BJ (cell line): Measurements from ENCODE around the gene PDE6G. TPM values are rescaled to one million over a fixed set of nuclear protein-coding genes. Genes with fewer than 3 reads are reported as not detected.

ENCODE experiments used
- CTCF ChIA-PET: fragments of 350-600 bp; formaldehyde crosslinking; extraction: SDS; loops from one replicate; lab custom pipeline; 2021; ENCODE audit warnings: antibody characterized with exemption, inconsistent platforms; lab: Yijun Ruan, JAX
- POLR2A ChIA-PET: fragments of 300-600 bp; sonication (Branson Sonifier 250); formaldehyde crosslinking; extraction: SDS; loops from one replicate; lab custom pipeline; 2021; ENCODE audit warnings: antibody characterized with exemption; lab: Charles Lee
- DNase-seq: peaks from one replicate; pipeline ENCODE4 v3.0.0-alpha.2; 2011; ENCODE audit warnings: low read depth
- H3K27me3 ChIP-seq: 2 replicates; pipeline ENCODE4 v1.6.0; 2011; ENCODE audit warnings: low read length; ENCODE audit not compliant: control insufficient read depth, insufficient read depth
- H3K36me3 ChIP-seq: 2 replicates; pipeline ENCODE4 v1.5.1; 2011; ENCODE audit warnings: low read length; ENCODE audit not compliant: control insufficient read depth, insufficient read depth
- H3K4me3 ChIP-seq: 2 replicates; pipeline ENCODE4 v1.5.1; 2011; ENCODE audit warnings: low read depth, mild to moderate bottlenecking, control low read depth, low read length
- CTCF ChIP-seq: IDR thresholded peaks from 2 replicates; pipeline ENCODE4 v1.5.1; 2011; ENCODE audit warnings: low read depth, mild to moderate bottlenecking, control low read depth, inconsistent platforms, low read length, moderate library complexity; ENCODE audit not compliant: insufficient read depth
- polyA plus RNA-seq: library from polyadenylated mRNA; depleted of rRNA; stranded (reverse); fragments of >200 nt; gene quantifications from 2 replicates; pipeline ENCODE4 v1.2.3, GENCODE V29; 2011

The PDE6G gene
- polyA plus RNA-seq, 1 experiment = 0.37 TPM

GRCh38 chr17:81686614-81687013 lies 30.3 kb upstream of the PDE6G start:
- peaks cover 55% of the 10 kb centered on the region for H3K36me3 ChIP-seq
- ChIA-PET CTCF (interaction anchor here (0.6 kb wide), 1 partner anchor 313 kb away, joined by 3 read pairs; no protein-coding TSS in a partner anchor), POLR2A (no interaction called here)
- no peak overlapping the region for H3K4me3 ChIP-seq
- DNase-seq = no peak
- no peak for TF ChIP-seq CTCF
- H3K27me3 ChIP-seq = no peaks in the 10 kb centered on the region

GRCh38 chr17:81685108-81685507 lies 28.8 kb upstream of the PDE6G start:
- ChIA-PET POLR2A (interaction anchor here (0.6 kb wide), 1 partner anchor 133 kb away, joined by 4 read pairs; no protein-coding TSS in a partner anchor), CTCF (interaction anchor here (0.8 to 1.0 kb wide), 2 partner anchors 18 to 26 kb away, joined by 3 read pairs; partner anchors contain the start of gene MRPL12)
- DNase-seq = no peak
- Histone ChIP-seq H3K4me3 (peak overlapping the region; percentile 95), H3K27me3 (no peaks in the 10 kb centered on the region), H3K36me3 (peaks cover 49% of the 10 kb centered on the region)
- TF ChIP-seq CTCF = no peak

- POLR2A ChIA-PET = no interaction called here
- Histone ChIP-seq H3K36me3 (peaks cover 44% of the 10 kb centered on the region), H3K27me3 (no peaks in the 10 kb centered on the region), H3K4me3 (peak overlapping the region; percentile 95)
- no peak for DNase-seq
- TF ChIP-seq CTCF = no peak
- CTCF ChIA-PET = interaction anchor here (0.8 to 1.5 kb wide), 2 partner anchors 19 to 83 kb away, joined by 3 to 4 read pairs; partner anchors contain the start of gene MRPL12
Observed at GRCh38 chr17:81684442-81684911, 28.1 kb upstream of the PDE6G start.

- H3K36me3 ChIP-seq = peaks cover 37% of the 10 kb centered on the region
- H3K27me3 ChIP-seq = no peaks in the 10 kb centered on the region
- H3K4me3 ChIP-seq = peak within 1 kb of the TSS; percentile 95
- CTCF ChIA-PET = interaction anchor here (0.6 to 1.5 kb wide), 5 partner anchors 10 to 183 kb away, joined by 3 to 4 read pairs (median 3); partner anchors contain the start of gene MRPL12
- POLR2A ChIA-PET = no interaction called here
- TF ChIP-seq CTCF = no peak
- DNase-seq = peak; percentile 92
Observed at GRCh38 chr17:81683584-81684441, 27.5 kb upstream of the PDE6G start, which contains the start of the genes ARL16 and HGS. Gene ARL16, minus strand, starts transcription at chr17:81683797. Its CDS starts 44 bp downstream, at chr17:81683753. Gene HGS, plus strand, starts transcription at chr17:81684011. Its CDS starts 56 bp downstream, at chr17:81684067.

- POLR2A ChIA-PET = interaction anchor here (0.6 kb wide), 1 partner anchor 24 kb away, joined by 3 read pairs; no protein-coding TSS in a partner anchor
- no peak for TF ChIP-seq CTCF
- no peak for DNase-seq
- Histone ChIP-seq H3K36me3 (peaks cover 31% of the 10 kb centered on the region), H3K4me3 (peak overlapping the region; percentile 95), H3K27me3 (no peaks in the 10 kb centered on the region)
- CTCF ChIA-PET = interaction anchor here (0.6 to 1.5 kb wide), 5 partner anchors 11 to 183 kb away, joined by 3 to 4 read pairs (median 3); partner anchors contain the start of gene MRPL12
Observed at GRCh38 chr17:81683208-81683583, 26.9 kb upstream of the PDE6G start.
